NCI-H345 treated with DMSO at 0.1 percent for 48 hours (cell line): ENCODE data around the gene CDK5RAP1.
"Not testable (repeated sequence)": the region's sequence is repeated elsewhere in the genome, so short reads cannot be mapped to it uniquely, and the experiment has no call there.

ENCODE experiments used
- DNase-seq: peaks from one replicate; lab custom pipeline; 2025; ENCODE audit not compliant: unreplicated experiment; lab: John Stamatoyannopoulos, UW

Gene CDK5RAP1

DNA sequence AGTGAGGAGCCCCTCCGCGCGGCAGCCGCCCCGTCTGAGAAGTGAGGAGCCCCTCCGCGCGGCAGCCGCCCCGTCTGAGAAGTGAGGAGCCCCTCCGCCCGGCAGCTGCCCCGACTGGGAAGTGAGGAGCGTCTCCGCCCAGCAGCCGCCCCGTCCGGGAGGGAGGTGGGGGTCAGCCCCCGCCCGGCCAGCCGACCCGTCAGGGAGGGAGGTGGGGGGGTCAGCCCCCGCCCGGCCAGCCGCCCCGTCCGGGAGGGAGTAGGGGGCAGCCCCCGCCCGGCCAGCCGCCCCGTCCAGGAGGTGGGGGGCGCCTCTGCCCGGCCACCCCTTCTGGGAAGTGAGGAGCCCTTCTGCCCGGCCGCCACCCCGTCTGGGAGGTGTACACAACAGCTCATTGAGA, 12.0 kb downstream of the CDK5RAP1 start:
- DNase-seq, result not testable (repeated sequence)

DNA sequence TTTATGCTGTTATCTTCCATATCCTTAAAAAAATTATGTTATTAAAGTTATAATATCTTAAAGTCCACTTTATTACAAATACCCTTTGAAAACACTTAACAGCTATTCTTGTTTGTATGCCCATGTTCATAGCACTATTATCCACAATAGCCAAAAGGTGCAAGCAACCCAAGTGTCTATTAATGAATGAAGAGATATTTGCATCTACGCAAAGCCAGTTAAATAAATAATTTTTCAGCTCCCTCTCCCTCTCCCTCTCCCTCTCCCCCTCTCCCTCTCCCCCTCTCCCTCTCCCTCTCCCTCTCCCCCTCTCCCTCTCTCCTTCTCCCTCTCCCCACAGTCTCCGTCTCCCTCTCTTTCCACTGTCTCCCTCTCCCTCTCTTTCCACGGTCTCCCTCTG, 13.1 kb downstream of the CDK5RAP1 start:
- no peak for DNase-seq

DNA sequence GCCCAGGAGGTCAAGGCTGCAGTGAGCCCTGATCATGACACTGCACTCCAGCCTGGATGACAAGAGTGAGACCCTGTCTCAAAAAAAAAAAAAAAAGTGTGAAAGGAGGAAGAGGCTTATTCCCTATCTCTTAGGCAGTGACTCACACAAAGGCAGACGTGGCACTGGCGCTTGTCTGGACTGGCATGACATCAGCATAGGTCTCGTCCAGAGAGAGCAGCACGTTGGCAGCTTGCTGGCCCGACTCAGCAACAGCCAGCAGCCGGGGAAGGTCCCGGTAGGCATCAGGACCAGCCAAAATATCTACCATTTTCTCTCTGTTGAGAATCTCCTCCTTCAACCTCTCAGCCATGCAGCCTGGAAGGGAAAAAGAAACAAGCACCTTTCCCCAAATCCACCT, 14.1 kb downstream of the CDK5RAP1 start:
- DNase-seq, result no peak

GRCh38 chr20:33386673-33387072, 14.6 kb downstream of the CDK5RAP1 start:
- DNase-seq, result no peak

GRCh38 chr20:33377366-33377765, 24.0 kb downstream of the CDK5RAP1 start:
- no peak for DNase-seq

- DNase-seq, result no peak
Observed at GRCh38 chr20:33373735-33374605, 27.3 kb downstream of the CDK5RAP1 start.

- DNase-seq, result no peak
Observed at GRCh38 chr20:33372993-33373441, 28.3 kb downstream of the CDK5RAP1 start.

- no peak for DNase-seq
Observed at GRCh38 chr20:33370291-33370690, 31.0 kb downstream of the CDK5RAP1 start.

DNA sequence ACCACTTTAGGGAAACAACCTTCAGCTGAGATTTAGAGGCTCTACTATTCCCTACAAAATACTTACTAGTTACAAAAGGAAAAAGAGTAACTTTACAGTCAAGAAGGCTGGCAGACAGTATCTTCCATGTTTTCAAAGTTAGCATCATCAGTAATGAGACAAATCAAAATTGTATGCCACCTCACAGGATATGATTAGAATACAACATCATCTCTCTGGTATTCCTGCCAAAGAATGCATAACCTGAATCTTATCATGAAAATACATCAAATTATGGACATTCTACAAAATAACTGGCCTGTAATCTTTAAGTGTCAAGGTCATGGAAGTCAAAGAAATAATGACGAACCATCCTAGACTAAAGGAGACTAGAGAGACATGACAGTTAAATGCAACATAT, 38.4 kb downstream of the CDK5RAP1 start:
- DNase-seq, result no peak

- no peak for DNase-seq
Observed at GRCh38 chr20:33359399-33360261, 41.7 kb downstream of the CDK5RAP1 start.

GRCh38 chr20:33353013-33353402, 48.3 kb downstream of the CDK5RAP1 start:
- DNase-seq, result no peak

DNA sequence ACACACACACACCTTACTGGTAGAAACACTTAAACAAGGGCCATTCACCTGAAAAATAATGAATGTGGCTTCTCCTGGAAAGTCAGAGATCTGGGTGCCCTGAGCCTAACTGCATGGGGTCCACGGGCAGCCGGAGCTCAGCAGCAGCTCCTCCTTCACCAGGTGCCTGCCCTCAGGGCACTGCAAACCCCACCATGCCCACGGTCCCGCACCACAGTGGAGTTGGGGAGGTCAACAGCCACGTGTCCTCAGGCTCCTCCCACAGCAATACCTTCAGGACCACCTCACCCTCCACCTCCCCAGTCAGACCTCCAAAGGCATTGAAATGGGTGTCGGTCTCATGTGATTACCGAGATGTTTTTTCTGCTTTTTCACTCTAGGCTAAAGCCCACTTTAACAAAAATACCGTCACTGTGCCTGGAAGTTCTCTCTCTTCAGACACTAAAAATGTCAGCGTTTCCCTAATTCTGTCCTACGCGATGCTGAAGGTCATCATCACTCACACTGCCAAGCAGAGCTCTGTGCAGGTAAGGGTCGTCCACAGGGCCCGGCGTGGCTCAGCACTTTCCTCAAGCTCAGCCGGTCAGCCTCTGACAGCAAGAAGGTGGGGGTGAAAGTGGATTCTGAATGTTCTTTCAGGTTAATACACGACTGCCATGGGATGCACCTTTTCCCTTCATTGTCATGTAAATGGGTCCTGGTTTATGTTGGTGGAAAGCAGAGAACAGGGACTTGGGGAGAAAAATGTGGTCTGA, 48.9 kb downstream of the CDK5RAP1 start:
- no peak for DNase-seq

- DNase-seq, result no peak
Observed at GRCh38 chr20:33351696-33352095, 49.6 kb downstream of the CDK5RAP1 start.

GRCh38 chr20:33349493-33349892, 51.8 kb downstream of the CDK5RAP1 start:
- no peak for DNase-seq

- DNase-seq, result no peak
Observed at GRCh38 chr20:33348136-33348937, 53.0 kb downstream of the CDK5RAP1 start.

GRCh38 chr20:33345342-33345741, 56.0 kb downstream of the CDK5RAP1 start:
- DNase-seq, result no peak

- no peak for DNase-seq
Observed at GRCh38 chr20:33343521-33343920, 57.8 kb downstream of the CDK5RAP1 start.

GRCh38 chr20:33339515-33340058, 61.7 kb downstream of the CDK5RAP1 start:
- DNase-seq, result no peak

DNA sequence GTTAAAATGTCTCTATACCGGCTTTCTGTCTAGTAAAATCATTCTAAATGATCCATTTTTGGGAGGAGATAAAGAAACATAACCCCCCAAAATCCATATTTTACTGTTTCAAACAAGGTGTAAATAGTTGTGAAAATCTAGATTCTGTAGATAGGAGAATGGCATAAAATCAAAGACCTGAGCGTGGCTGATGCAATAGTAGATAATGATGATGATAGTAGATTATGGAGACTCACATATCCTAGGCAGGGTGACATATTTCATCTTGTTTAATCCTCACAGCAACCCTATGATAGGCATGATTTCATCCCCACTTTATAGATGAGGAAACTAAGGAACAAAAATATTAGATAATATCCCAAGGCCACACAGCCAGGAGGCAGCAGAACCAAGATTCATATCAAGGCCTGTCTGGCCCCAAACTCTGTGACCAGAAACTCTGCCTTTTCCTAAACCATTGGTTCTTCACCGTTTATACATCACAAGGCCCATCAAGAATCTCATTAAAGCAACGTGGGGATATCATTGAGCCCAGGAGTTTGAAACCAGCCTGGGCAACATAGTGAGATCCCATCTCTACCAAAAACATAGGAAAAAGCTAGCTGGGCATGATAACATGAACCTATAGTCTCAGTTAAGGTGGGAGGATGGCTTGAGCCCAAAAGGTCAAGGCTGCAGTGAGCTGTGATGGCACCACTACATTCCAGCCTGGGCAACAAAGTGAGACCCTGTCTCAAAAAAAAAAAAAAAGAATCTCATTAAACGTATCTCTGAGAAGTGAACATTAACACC, 62.7 kb downstream of the CDK5RAP1 start:
- DNase-seq, result no peak
